Neutrophil (primary cell): Measurements from ENCODE around the gene DRD2.

Source experiments
- H3K27ac ChIP-seq: fragments of 200-600 bp; sonication (generic); 2 replicates; pipeline ENCODE4 v1.5.1; 2016; ENCODE audit warnings: mild to moderate bottlenecking, moderate library complexity
- H3K27me3 ChIP-seq: fragments of 200-600 bp; sonication (generic); 2 replicates; pipeline ENCODE4 v1.6.0; 2016; ENCODE audit warnings: mild to moderate bottlenecking
- H3K36me3 ChIP-seq: fragments of 200-600 bp; sonication (generic); 2 replicates; pipeline ENCODE4 v1.5.1; 2017
- H3K4me1 ChIP-seq, 2 experiments: fragments of 200-600 bp in 1 of 2; sonication (generic) in 1 of 2; 1 replicate in 1 of 2; 2 replicates in 1 of 2; pipeline versions ENCODE4 v1.5.1 to v1.6.1; 2013 to 2016; ENCODE audit warnings: low read depth in 1 of 2, low read length in 1 of 2, mild to moderate bottlenecking in 1 of 2, moderate library complexity in 1 of 2; ENCODE audit not compliant: control insufficient read depth in 1 of 2, insufficient read depth in 1 of 2
- H3K4me3 ChIP-seq, 2 experiments: fragments of 200-600 bp in 1 of 2; sonication (generic) in 1 of 2; 1 replicate in 1 of 2; 2 replicates in 1 of 2; pipeline ENCODE4 v1.5.1; 2013 to 2016; ENCODE audit warnings: low read depth in 1 of 2, low read length in 1 of 2, mild to moderate bottlenecking in 1 of 2, moderate library complexity in 1 of 2
- H3K9me3 ChIP-seq: fragments of 200-600 bp; sonication (generic); 2 replicates; pipeline ENCODE4 v1.5.1; 2016
- CTCF ChIP-seq: fragments of 200-600 bp; sonication (generic); IDR thresholded peaks from 2 replicates; pipeline ENCODE4 v1.5.1; 2016; ENCODE audit warnings: antibody characterized with exemption

The DRD2 gene

GRCh38 chr11:113365895-113366294 lies 109.3 kb downstream of the DRD2 start:
- no peaks in the 10 kb centered on the region for H3K36me3 ChIP-seq
- H3K9me3 ChIP-seq = no peaks in the 10 kb centered on the region
- no peak overlapping the region for H3K27ac ChIP-seq
- TF ChIP-seq CTCF = no peak
- H3K4me3 ChIP-seq = no peak overlapping the region
- peaks cover 3% of the 10 kb centered on the region for H3K27me3 ChIP-seq
- no peaks in the 10 kb centered on the region for H3K4me1 ChIP-seq

- Histone ChIP-seq H3K4me1 (no peaks in the 10 kb centered on the region), H3K36me3 (no peaks in the 10 kb centered on the region), H3K27me3 (peaks cover 3% of the 10 kb centered on the region), H3K4me3 (no peak overlapping the region), H3K9me3 (no peaks in the 10 kb centered on the region), H3K27ac (no peak overlapping the region)
- TF ChIP-seq CTCF = no peak
These were observed 111.1 kb downstream of the DRD2 start for GRCh38 chr11:113363996-113364641.

GRCh38 chr11:113363406-113363805 lies 111.8 kb downstream of the DRD2 start:
- TF ChIP-seq CTCF = no peak
- no peaks in the 10 kb centered on the region for H3K4me1 ChIP-seq
- H3K27ac ChIP-seq = no peak overlapping the region
- H3K36me3 ChIP-seq = no peaks in the 10 kb centered on the region
- no peak overlapping the region for H3K4me3 ChIP-seq
- peaks cover 3% of the 10 kb centered on the region for H3K27me3 ChIP-seq
- no peaks in the 10 kb centered on the region for H3K9me3 ChIP-seq
